ENCODE results near the gene C16orf90.
"Not testable (repeated sequence)": the region's sequence is repeated elsewhere in the genome, so short reads cannot be mapped to it uniquely, and the experiment has no call there.

C16orf90 gene

DNA sequence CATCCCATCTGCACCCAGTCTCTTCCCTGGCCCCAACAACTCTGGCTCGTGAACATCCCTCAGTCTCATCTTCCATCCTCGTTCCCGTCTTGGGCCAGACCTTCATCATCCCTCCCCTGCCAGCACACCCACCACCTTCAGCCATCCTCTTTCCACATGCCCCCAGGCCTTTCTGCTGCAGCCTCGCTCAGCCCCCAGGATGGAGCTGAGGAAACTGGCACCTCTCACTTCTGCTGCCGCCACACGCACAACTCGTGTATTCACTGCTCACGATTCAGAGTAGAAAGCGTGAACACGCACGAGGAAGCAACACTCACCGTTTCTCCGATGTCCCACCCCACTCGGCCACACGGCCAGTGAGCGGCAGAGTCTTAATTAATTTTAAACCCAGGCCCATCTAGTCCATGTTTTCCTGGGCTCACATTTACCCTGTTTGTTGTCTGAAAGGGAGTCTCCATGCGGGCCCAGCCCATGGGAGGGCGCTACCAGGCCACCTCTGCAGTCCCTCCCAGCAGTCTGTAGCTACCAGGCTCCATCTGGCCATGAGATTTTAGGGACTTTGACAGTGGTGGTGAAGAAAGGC, 12.5 kb downstream of the C16orf90 start:
- no peak for DNase-seq

DNA sequence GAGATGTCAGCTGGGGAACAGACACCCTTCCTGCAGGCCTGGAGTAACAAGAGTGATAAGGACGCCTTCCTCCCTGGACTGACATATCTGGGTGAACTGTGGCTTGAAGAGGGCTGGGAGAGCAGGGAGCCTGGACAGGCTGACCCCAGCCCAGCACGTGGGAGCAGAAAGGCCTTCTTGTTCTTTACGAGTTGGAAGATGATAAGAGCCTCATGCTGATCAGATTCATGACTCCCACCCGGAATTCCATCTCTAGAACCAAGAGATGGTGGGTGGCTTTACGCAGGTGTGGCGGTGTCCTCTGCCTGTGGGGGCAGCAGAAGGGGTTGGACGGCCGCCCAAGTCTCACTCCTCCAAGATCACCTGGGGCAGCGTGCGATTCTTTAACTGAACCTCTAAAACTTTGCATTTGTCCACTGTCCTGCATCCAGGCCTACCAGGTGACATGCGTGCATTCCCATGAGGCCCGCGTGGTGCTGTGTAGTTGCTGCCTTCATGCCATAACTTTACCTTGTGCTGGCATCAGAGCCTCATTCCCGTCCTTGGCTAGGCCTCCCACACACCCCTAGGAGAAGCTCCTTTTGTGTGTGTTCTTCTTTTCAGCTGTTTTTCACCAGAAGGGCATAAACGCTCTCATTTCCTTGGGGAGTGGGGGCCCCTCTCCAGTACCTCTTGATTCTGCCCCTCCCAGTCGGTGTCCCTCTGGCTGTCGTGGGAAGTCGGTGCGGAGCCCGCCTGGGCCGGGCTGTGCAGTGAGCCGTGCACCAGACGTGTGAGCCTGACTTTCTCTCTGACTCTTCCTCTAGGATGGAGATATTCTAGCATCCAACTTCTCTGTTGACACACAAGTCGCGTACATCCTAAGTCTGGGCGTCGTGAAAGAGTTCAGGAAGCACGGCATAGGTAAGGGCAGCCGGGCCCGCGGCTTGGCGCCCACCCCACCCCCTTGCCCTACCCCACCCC, 13.3 kb downstream of the C16orf90 start:
- DNase-seq: no peak

DNA sequence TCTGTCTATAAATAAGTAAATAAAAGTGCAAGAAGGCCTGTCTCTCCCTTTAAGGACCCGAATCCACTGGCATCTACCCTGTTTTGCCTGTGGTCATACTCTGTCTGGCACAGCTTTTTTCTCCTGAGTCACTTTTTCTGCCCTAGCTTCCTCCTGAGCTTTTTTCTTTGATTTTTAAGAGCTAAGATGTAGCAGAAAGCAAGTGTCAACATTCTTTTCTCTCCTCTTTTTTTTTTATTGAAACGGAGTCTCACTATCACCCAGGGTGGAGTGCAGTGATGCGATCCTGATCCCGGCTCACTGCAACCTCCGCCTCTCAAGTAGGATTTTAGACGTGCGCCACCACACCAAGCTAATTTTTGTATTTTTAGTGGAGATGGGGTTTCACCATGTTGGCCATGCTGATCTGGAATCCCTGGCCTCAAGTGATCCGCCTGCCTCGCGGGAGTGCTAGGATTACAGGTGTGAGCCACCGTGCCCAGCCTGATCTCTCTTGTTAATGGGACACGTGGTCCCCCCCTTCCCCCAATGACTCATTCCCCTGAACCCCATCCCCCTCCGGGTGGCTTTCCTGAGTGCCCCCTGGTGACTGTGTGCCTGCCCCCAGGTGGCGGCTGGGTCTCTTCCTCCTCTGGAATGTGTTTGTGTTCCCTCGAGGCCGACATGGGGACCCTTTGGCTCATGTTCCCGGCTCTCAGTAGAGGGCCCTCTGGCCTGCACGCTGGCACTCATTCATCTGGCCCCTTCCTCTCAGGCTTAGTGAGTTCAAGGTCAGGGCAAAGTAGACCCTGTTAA, 14.2 kb downstream of the C16orf90 start:
- no peak for DNase-seq

DNA sequence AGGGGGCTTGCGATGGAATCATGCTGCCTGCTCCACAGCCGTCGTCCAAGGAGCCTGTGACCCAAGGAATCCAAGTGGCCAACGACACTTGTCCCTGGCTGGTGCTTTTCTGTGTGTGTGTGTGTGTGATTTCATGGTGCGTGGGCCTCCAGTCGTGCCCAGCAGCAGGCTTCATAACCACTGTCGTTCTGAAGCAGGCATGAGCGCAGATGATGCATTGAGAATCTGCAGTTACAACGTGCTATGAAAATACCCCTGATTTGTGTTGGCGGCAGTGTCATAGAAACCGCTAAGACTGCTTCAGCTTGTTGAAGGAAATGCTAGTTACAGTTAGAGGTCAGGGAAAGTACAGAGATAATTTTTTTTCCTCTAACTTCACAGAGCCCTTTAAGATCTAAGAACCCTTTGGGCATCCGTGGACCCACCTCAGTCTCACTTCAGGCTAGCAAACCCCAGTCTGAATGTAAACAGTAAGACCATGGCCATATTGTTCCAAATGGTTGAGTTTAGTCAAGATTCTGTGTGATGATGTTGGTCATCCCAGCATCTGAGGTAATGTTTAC, 15.6 kb downstream of the C16orf90 start:
- DNase-seq: no peak

DNA sequence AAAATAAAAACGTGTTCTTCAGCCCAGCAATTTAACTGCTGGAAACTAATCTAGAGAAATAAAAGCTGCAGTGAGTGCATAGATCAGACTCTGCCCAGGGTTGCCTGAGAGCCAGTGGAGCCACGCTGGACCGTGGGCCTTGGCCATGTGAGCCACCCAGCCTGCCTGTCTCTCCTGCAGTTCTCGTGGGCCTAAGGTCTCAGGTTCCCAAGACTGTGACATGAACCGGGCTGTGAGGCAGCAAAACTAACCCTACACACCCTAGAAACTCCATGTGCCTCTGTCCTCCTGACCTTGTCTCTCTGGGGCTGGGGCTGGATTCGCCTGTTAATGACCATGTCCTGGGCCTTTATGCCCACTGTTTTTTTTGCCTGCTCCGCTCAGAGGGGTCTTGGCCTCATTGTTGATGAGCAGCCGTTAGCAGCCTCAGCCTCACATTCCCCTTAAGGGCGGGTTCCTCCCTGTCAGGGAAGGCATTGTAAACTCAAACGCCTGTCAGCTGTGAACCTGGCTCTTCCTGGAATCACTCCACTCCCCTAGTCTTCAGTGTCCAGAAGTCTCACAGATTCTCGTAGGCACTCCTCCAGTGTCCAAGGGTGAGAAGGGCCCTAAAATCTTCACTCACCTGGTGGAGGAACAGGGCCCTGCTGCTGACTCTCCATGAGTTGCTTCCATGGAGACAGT, 16.9 kb downstream of the C16orf90 start:
- no peak for DNase-seq

DNA sequence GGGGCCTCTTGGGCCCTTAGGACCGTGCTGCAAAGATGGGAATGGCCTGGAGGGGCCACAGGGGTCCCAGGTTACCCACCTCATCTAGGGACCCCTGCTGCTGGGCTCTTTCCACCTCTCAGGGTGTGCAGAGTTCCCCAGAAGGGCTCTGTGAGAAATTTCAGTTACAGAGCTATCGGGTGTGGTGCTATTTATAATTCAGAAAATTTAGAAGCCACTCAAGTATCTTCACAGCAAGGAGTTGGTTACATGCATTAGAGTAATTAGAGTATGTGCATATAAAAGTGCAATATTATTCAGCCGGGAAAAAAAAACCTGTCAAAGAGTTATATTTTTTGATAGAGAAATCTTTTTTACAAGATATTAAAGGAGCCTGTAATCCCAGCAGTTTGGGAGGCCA, 18.9 kb downstream of the C16orf90 start:
- no peak for DNase-seq

DNA sequence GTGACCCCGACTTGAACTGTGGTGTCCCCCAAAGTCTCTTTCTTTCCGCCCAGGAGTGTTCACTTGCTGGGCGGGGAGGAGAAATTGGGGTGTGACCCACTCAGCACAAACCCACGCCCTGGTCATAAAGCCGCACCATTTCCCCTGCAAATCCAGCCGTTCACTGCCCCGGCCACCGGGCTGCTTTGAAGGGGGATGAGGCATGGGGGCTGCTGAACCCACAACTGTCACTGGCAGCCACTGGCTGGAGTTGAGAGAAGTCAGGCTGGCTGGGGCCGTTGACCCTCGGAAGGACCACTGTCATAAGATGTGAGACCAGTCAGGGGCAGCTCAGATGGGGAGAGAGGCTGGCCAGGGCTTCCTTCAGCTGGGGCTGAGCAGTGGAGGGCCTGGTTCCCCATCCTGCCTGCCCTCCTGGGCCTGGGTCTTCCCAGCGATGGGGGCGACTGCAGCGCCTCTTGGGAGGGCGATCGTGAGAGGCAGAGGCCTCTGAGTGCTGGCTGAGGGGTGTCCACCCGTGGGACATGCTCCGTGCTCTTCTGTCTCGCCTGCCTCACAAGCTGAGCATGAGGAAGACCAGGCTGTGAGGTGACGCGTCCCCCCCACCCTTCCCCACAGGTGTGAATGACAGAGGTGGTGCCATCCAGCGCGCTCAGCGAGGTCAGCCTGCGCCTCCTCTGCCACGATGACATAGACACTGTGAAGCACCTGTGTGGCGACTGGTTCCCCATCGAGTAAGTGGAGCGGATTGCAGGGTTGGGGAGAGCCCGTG, 19.5 kb downstream of the C16orf90 start:
- no peak for DNase-seq

DNA sequence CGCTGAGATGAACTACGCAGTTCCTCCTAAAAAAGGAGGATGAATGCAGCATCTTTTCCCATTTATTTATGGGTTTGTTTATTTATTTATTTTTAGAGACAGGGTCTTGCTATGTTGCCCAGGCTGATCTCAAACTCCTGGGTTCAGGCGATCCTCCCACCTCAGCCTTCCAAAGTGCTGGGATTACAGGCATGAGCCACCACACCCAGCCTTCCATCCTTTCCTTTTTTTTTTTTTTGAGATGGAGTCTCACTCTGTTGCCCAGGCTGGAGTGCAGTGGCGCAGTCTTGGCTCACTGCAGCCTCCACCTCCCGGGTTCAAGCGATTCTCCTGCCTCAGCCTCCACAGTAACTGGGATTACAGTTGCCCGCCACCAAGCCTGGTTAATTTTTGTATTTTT, 20.4 kb downstream of the C16orf90 start:
- not testable (repeated sequence) for DNase-seq

DNA sequence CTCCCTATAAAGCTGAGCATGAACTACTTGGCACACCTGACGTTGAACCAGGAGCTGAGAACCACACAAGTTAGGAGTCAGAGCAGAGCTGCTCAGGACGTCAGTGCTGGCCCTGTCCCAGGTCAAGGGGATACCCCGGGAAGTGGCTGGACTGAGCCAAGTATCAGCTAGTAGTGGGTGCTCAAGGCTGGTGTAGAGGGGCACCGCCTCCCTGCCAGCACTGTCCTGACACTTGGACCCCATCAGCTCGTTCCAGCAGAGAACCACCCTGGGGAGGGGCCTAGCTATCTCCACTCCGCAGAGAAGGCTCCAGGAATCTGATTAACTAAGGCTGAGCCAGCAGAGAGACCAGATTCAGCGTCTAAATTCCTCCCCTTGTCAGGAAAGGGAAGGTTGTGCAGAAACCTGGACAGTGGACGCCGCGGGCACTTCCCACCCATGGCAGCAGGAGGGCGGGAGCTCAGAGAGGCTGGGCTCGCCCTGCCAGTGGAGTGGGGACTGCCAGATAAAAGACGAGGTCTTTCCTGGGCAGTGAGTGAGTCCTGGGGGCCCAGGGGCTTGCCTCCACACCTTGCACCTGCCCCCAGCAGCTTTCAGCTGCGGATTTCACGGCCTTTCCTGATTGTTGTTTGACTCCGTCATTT, 21.0 kb downstream of the C16orf90 start:
- DNase-seq: no peak

DNA sequence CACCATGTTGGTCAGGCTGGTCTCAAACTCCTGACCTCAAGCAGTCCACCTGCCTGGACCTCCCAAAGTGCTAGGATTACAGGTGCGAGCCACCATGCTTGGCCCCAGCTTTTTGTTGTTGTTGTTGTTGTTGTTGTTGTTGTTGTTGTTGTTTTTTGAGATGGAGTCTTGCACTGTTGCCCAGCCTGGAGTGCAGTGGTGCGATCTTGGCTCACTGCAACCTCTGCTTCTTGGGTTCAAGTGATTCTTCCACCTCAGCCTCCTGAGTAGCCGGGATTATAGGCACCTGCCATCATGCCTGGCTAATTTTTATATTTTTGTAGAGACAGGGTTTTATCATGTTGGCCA, 21.7 kb downstream of the C16orf90 start:
- not testable (repeated sequence) for DNase-seq

DNA sequence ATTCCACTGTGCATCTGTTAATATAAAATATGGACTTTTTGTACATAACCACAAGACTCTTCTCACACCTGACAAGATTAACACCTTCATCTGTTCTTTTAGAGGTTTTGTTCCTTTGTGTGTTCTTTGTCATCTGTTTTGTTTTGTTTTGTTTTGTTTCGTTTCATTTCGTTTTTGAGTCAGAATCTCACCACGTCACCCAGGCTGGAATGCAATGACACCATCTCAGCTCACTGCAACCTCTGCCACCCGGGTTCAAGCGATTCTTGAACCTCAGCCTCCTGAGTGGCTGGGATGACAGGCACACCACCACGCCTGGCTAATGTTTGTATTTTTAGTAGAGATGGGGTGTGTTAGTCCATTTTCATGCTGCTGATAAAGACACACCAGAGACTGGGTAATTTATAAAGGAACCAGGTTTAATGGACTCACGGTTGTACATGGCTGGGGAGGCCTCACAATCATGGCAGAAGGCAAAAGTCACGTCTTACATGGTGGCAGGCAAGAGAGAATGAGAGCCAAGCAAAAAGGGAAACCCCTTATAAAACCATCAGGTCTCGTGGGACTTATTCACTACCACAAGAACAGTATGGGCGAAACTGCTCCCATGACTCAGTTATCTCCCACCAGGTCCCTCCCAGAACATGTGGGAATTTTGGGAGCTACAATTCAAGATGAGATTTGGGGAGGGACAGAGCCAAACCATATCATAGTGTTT, 22.3 kb downstream of the C16orf90 start:
- DNase-seq: no peak

DNA sequence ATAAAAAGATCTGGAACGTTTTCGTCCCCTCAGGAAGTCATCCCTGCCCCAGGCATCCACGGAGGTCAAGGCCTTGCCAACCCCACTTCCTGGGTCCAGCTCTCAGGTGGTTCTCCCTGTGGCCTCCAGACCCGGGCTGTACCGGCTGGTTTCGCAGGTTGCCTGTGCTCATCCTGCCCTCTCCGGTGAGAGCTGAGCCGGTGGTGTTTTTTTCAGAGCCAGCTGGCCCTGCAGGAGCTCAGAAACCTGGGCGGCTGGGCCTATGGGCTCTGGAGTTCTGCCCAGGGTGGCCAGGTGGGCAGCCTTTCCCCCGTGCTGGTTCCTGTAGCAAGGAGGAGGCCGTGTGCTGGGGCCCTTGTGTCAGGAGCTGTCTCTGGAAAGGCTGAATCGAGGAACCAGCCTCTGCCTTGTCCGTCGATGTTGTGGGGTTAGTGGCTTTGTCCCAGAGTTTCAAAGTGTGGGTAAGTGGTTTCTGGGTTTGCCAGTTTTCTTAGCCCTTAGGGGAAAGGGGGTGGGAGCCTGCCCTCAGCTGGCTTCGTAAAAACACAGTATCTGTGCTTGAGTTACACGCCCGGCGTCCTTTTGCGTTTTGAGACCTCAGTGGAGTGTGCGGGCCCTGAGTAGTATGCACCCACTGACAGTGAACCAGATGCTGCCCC, 23.6 kb downstream of the C16orf90 start:
- no peak for DNase-seq

DNA sequence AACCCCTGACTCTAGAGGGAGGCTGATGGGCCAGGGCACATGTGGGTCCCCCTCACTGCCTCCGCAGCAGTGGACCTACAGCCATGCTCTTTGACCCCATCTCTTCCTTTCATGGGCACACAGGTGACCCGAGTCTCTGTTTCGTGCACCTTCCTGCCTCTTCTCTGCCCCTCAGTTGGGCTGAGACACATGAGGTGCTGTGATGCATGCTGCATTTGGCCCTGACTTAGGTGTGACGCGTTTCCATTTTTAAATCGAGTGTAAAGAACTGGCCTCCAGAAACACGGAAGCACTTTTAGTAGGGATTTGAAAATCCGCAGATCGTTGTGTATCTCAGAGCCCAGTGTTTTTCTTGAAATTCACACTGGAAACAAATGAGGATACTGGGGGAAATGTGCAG, 24.6 kb downstream of the C16orf90 start:
- no peak for DNase-seq

DNA sequence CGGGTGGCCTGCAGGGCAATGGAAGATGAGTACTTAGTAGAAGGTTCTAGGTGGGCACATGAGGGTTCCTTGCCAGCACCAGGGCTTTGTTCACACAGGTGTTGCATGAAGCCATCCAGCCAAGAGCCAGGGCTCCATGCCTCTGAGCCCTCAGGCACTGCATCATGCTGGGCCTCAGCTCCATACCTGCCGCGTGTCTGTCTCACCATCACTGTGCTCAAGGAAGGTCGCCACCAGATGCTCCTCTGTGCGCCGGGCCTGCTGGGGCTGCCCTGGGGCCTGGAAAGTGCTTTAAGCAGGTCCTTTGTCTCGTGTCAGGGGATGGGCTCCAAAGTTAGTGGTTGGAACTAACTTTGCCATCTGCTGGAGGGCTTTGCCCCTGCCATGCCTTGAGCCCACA, 25.6 kb downstream of the C16orf90 start:
- no peak for DNase-seq

DNA sequence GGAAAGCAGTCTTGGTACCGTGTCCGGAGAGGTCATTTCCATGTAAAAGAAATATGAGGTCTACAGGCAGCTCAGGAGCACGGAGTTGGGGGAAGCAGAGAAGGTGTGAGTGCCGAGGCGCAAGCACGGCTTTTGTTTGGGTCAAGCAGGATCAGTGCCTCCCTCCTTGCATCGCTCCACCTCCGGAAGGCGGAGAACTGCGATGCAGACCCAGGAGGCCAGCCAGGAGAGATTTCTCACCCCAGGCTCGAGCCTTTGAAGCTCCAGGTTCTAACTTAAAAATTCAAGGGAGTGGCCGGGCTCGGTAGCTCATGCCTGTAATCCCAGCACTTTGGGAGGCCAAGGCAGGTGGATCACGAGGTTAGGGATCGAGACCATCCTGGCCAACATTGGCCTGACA, 26.8 kb downstream of the C16orf90 start:
- no peak for DNase-seq

DNA sequence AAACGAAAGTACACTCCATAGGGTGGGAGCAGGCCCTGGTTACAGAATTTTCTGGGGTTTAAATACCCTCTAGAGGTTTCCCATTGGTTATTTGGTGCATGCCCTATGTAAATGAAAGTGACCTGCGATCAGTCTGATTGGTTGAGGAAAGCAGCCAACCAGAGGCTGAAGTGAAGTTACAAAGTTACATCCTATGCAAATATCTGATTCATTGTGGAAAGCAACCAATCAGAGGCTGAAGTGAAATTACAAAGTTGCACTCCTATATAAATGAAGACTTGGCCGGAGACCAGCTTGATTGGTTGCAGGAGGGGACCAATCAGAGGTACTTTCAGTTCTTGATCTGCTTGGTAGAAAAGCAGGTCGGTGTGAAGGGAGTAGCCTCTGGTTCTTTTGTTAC, 27.4 kb downstream of the C16orf90 start:
- DNase-seq: no peak

DNA sequence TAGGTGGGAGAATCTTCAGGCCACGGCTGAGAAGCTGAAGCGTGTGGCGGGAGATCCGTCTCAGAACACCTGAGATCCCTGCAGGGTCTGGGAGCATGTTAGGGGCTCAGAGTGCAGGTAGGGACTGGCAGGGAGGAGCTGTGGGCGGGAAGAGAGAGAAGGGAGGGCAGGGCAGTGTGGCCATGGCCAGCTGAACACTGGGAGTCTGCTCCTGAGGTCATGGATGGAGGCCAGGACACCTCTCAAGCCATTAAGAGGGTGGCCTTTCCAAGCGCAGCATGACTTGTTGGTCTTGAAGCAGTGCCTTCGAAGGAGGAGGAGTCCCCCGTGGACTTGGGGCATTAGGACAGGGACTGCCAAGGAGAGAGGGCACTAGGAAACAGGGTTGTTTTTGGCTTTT, 28.1 kb downstream of the C16orf90 start:
- DNase-seq: no peak

DNA sequence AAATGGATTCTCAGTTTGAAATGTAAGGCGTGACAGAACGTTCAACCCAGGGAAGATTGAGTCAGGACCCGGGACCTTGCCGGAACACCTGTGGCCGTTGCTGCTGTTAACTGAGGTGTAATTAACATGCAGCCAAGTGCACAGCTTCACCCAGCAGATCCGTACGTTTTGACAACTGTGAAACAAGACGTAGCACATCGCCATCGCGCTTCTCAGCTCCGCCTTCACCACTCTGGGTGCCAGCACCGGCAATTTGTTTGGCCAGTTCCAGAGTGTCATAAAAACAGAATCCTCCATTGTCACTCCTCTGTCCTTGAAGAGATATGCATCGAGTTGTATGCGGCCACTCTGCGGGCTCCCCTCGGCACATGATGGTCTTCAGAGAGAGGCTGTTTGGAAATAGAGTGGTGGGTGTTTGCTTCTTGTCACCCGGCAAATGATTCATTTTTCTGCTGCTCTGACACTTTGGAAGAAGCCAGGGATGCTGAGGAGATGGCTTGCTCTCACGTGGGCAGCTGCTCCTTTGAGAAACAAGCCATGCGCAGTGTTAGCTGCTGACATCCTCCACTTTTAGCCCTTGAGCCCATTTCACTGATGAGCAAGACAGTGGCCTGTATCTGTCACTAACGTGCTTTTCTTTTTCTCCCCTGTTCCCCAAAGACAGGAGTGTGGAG, 29.2 kb downstream of the C16orf90 start:
- no peak for DNase-seq

DNA sequence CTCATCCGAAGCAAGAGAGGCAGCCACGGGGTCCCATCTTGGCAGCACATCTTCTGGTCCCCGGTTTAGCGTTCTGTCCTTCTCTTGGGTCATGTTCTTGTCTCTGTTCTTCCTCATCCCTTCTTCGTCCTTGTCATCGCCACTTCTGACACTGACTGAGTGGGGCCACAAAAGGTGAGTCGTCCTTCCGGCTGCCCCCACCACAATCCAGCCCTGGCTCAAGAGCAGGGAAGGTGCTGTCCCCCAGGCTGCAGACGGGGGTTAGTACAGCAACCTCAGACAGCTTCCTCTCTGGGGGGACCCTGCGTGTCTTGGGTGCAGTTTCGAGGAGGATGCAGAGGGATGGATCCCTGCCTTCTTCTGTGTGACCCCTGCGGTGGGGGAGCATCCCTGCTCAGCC, 30.0 kb downstream of the C16orf90 start:
- DNase-seq: no peak

DNA sequence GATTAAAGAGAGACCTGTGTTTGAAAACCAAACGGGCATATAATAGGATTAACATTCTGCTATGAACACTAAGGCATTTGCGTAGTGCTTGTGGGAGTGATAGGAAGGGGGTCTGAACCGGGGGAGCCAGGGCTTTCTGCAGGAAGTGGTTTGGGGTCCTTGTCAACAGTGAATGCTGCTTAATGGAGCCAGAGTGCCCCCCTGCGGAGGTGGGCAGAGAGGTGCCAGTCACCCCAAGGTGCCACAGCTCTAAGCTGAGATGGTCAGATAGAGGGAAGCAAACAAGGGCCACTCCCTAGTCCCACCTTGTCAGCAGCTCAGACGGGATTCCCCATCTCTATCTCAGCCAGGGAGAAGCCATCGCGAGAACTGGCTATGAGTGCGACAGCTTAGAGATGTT, 34.1 kb downstream of the C16orf90 start:
- peak; percentile 20 for DNase-seq
